ENCODE data around the gene PTPRU. TPM values are rescaled to one million over a fixed set of nuclear protein-coding genes. Genes with fewer than 3 reads are reported as not detected.
"Not testable (repeated sequence)": the region's sequence is repeated elsewhere in the genome, so short reads cannot be mapped to it uniquely, and the experiment has no call there.

The PTPRU gene
- total RNA-seq, 2 donors from 2014 or later = 2.0 to 2.4 TPM

GRCh38 chr1:29303201-29304024 is 67.1 kb downstream of the PTPRU start:
- intact Hi-C loops (cut with DNase I, micrococcal nuclease) = no loop called here
- ATAC-seq (no peak), DNase-seq (no peak)

GRCh38 chr1:29304025-29304684 is 67.8 kb downstream of the PTPRU start:
- ATAC-seq = peak; percentile 67
- no peak for DNase-seq
- intact Hi-C loops (cut with DNase I, micrococcal nuclease) = no loop called here

GRCh38 chr1:29305943-29306342 is 69.6 kb downstream of the PTPRU start:
- no peak for ATAC-seq
- DNase-seq = no peak
- intact Hi-C loops (cut with DNase I, micrococcal nuclease) = no loop called here

GRCh38 chr1:29306471-29307140 is 70.3 kb downstream of the PTPRU start:
- intact Hi-C loops (cut with DNase I, micrococcal nuclease) = no loop called here
- DNase-seq (no peak), ATAC-seq (no peak)

- intact Hi-C loops (cut with DNase I, micrococcal nuclease) = no loop called here
- DNase-seq (no peak), ATAC-seq (no peak)
Observed at GRCh38 chr1:29309075-29309474, 72.8 kb downstream of the PTPRU start.

GRCh38 chr1:29309621-29310020 is 73.3 kb downstream of the PTPRU start:
- intact Hi-C loops (cut with DNase I, micrococcal nuclease) = no loop called here

GRCh38 chr1:29310616-29311180 is 74.4 kb downstream of the PTPRU start:
- DNase-seq (no peak), ATAC-seq (no peak)
- intact Hi-C loops (cut with DNase I, micrococcal nuclease) = no loop called here

More at GRCh38 chr1:29309621-29310020, 73.3 kb downstream of the PTPRU start:
- ATAC-seq (no peak), DNase-seq (no peak)

- no peak for ATAC-seq
- no peak for DNase-seq
- intact Hi-C loops (cut with DNase I, micrococcal nuclease) = no loop called here
Observed at GRCh38 chr1:29311352-29312030, 75.2 kb downstream of the PTPRU start.

GRCh38 chr1:29312469-29313461 is 76.4 kb downstream of the PTPRU start:
- intact Hi-C loops (cut with DNase I, micrococcal nuclease) = no loop called here
- no peak for DNase-seq

GRCh38 chr1:29314685-29315084 is 78.4 kb downstream of the PTPRU start:
- intact Hi-C loops (cut with DNase I, micrococcal nuclease); ATAC-seq; DNase-seq: not testable (repeated sequence)

More at GRCh38 chr1:29312469-29313461, 76.4 kb downstream of the PTPRU start:
- ATAC-seq = no peak

GRCh38 chr1:29315262-29315661 is 78.9 kb downstream of the PTPRU start:
- ATAC-seq (no peak), DNase-seq (no peak)
- intact Hi-C loops (cut with DNase I, micrococcal nuclease) = no loop called here

GRCh38 chr1:29315876-29316275 is 79.6 kb downstream of the PTPRU start:
- intact Hi-C loops (cut with DNase I, micrococcal nuclease) = no loop called here
- no peak for ATAC-seq
- no peak for DNase-seq

GRCh38 chr1:29317063-29317915 is 81.0 kb downstream of the PTPRU start:
- ATAC-seq (no peak), DNase-seq (no peak)
- intact Hi-C loops (cut with DNase I, micrococcal nuclease) = no loop called here

GRCh38 chr1:29317916-29318530 is 81.7 kb downstream of the PTPRU start:
- DNase-seq (no peak), ATAC-seq (no peak)
- intact Hi-C loops (cut with DNase I, micrococcal nuclease) = no loop called here

GRCh38 chr1:29318724-29319123 is 82.4 kb downstream of the PTPRU start:
- ATAC-seq = no peak

GRCh38 chr1:29319300-29320110 is 83.2 kb downstream of the PTPRU start:
- intact Hi-C loops (cut with DNase I, micrococcal nuclease) = no loop called here
- ATAC-seq (no peak), DNase-seq (no peak)

More at GRCh38 chr1:29318724-29319123, 82.4 kb downstream of the PTPRU start:
- DNase-seq = no peak
- intact Hi-C loops (cut with DNase I, micrococcal nuclease) = no loop called here

All from left colon (tissue), 2 donors.